GM18868 (cell line): ENCODE results near the gene PAF1.
"Not testable (repeated sequence)": the region's sequence is repeated elsewhere in the genome, so short reads cannot be mapped to it uniquely, and the experiment has no call there.

ENCODE experiments used
- ATAC-seq: cut with Tn5 transposase; IDR thresholded peaks from one replicate; pipeline ENCODE4 v1.9.1; 2021; ENCODE audit warnings: mild to moderate bottlenecking, moderate library complexity; ENCODE audit not compliant: unreplicated experiment

The PAF1 gene

DNA sequence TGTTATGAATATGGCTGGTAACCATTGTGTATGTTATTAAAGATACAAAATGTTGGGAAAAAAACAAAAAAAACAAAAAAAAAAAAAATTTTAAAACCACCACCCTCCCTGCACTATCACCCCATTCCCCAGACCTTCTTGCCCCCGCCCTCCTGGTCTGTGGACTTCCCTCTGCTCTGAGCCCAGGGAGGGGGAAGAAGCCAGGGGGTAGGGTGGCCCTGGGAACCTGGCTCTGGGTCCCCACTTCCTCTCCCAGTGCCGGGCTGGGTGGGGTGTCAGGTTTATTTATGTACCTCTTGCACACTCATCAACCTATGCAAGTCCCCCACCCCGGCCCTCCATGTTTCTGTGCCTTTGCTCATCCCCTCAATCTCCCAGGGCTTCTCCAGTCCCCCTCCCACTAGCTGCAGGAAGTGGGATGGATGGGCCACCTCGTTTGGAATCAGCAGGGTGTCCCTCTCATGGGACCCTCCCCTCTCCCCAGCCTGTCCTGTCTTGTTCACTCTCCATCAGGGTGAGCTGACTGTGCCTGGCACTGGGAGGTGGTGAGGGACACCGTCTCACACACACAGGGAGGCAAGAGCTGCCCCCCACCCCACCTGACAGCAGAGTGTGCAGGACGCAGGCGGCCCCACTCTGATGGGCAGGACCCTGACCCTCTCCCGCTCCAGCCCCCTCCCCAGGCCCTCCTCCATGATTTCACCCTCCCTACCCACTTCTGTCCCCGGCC is 5.9 kb downstream of the PAF1 start:
- ATAC-seq: no peak

DNA sequence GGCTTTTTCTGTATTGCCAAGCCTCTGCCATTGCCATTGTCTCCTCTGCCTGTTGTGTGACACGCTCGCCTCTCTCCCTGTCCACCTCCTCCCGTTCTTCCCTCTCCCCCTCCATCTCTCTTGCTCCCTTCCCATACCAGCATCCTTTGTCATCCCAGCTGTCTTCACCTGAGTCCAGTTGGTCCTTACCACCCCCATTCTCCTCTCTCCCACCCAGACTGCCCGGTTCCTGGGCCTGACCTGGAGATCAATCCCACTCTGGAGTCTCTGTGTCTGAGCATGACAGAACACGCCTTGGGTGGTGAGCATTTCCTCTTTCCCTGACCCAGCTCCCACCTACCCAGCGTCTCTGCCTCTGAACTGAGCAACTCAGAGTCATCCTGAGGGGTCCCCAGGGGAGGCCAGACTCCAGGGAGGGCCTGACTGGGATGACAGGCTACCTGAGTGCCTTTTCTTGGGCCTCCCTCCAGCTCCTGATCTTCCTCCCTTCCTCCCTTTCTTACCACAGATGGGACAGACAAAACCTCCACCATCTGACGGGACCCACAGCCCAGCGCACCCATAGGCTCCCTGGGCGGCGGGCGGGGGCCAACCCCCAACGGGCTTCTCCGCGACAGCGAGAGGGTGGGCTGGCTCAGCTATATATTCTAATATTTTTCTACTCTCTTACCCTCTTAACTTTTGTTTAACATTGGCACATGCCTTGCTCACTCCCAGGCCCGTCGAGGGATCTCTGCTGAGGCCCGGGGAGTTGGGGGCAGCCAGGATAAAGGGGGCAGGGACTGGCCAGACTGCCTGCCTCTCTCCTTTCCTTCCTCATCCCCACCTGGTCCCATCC is 7.7 kb downstream of the PAF1 start:
- ATAC-seq: no peak

GRCh38 chr19:39381910-39382611 is 8.8 kb downstream of the PAF1 start:
- no peak for ATAC-seq

DNA sequence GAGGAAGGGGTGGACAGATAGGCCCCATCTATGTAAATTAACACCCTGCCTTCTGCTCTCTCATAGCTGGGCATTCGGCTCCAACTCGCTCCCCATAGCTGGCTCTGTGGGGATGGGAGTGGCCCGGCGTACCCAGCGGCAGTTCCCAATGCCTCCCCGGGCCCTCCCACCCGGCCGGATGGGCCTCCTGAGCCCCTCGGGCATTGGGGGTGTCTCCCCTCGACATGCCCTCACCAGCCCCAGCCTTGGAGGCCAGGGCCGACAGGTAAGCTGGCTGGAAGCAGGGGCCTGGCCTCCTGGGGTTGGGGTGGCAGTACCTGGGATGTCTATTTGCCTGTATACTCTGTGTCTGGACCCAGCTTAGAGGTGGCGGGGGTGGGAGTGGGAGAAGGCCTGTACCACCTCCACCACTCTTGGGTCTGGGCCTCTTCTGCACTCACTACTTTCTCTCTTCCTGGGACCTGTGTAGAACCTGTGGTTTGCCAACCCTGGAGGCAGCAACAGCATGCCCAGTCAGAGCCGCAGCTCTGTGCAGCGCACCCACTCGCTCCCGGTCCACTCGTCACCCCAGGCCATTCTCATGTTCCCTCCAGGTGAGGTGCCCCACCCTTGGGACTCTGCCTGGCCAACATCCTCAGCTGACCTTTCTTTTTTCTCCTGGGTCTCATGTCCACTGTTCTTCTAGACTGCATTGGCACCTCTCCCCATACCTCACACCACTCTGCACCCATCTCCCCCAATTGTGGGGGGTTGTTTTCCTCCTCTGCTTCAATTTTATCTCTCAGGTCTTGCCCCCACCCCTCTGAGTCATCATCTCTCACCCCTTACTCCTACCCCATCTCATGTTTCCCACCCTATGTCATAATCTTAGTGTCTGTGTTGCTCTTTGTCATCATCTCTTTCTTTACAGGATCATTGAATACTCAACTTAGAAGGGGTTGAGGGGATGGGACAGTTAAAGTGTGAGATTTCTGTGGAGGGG is 10.1 kb downstream of the PAF1 start:
- no peak for ATAC-seq

GRCh38 chr19:39379865-39380396 is 11.0 kb downstream of the PAF1 start:
- ATAC-seq: no peak

DNA sequence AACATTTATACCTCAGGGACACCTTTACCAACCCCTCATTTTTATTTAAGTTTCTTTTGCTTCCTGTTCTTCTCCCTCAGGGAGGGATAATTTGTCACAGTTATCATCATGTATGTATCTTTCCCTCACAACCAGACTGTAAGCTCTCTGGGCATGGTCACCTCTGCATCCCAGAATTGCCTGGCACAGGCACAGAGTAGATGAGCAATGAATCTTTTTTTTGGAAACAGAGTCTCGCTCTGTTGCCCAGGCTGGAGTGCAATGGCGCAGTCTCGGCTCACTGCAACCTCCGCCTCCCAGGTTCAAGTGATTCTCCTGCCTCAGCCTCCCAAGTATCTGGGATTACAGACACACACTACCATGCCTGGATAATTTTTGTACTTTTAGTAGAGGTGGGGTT is 11.5 kb downstream of the PAF1 start:
- not testable (repeated sequence) for ATAC-seq

DNA sequence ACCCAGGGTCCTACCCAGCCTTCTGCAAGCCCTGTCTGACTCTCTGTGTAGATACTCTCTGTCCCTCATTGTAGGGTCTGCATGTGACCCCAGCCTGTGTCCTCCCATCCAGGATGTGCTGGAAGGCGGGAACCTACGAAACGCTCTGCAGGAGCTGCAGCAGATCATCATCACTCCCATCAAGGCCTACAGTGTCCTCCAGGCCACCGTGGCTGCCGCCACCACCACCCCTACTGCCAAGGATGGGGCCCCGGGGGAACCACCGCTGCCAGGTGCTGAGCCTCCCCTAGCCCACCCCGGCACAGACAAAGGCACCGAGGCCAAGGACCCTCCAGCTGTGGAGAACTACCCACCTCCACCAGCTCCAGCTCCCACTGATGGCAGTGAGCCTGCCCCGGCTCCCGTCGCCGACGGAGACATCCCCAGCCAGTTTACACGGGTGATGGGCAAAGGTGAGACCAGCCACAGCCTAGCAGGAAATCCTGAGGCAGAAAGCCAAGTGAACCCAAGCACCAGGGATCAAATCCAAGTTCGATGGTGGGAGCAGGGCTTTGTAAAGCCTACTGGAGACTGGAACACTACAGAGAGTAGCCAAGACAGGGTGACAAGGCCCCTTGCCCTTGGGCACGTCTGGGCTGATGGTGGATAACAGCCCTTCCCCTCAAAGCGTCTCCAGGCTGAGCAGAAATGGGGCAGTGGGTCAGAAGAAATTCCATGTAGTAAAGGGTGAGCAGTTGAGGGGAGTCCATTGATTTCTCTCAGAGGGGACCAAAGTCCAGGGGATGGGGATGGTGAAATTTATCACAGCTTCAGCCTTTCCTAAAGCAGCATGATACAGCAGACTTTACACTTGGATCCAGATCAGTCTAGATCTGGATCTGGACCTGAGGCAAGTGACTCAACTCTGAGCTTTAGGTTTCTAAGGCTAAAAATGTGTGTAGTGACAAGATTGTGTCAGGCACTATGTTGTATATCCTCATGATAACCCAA is 13.2 kb downstream of the PAF1 start:
- no peak for ATAC-seq

DNA sequence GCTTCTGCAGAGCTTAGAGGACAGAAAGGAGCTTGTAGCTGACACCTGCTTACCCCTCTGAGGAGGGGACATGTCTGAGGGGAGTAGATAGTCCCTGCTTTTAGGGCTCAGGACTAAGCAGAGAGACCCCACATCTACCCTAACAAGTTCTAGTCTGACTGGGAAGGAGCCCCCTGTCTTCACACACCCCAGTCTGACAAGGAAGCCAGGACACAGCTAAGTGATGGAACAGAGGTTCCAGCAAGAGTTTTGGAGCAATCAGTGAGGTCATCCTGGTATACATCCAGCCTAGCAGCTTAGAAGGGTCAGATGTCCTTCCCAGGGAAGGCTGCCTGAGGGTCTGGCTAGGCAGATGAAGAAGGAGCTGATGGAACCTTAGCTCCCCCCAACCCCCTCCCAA is 15.0 kb downstream of the PAF1 start:
- ATAC-seq: no peak

GRCh38 chr19:39372941-39373340 is 18.0 kb downstream of the PAF1 start:
- no peak for ATAC-seq

GRCh38 chr19:39372047-39372802 is 18.7 kb downstream of the PAF1 start:
- ATAC-seq: no peak

DNA sequence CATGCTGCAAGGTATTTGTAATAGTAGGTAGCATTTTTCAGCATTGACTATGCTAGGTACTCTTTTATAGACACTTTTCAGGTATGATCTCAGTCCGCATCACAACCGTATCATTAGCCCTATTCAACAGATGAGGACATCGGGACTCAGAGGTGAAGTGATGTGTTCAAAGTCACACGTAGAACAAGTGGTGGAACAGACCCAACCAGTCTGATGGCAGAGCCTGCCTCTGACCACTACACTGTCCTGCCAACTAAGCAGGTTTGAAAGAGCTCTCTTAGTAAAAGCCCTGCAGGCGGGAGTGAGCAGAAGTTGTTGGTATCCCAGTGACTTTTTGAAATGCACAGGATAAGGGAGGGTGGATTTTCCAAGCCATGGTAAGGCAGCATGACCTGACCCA is 20.2 kb downstream of the PAF1 start:
- no peak for ATAC-seq

GRCh38 chr19:39369200-39369599 is 21.7 kb downstream of the PAF1 start:
- no peak for ATAC-seq

- no peak for ATAC-seq
These were observed 25.4 kb downstream of the PAF1 start for GRCh38 chr19:39365531-39365930.

- no peak for ATAC-seq
These were observed 26.9 kb downstream of the PAF1 start for GRCh38 chr19:39363901-39364457.

DNA sequence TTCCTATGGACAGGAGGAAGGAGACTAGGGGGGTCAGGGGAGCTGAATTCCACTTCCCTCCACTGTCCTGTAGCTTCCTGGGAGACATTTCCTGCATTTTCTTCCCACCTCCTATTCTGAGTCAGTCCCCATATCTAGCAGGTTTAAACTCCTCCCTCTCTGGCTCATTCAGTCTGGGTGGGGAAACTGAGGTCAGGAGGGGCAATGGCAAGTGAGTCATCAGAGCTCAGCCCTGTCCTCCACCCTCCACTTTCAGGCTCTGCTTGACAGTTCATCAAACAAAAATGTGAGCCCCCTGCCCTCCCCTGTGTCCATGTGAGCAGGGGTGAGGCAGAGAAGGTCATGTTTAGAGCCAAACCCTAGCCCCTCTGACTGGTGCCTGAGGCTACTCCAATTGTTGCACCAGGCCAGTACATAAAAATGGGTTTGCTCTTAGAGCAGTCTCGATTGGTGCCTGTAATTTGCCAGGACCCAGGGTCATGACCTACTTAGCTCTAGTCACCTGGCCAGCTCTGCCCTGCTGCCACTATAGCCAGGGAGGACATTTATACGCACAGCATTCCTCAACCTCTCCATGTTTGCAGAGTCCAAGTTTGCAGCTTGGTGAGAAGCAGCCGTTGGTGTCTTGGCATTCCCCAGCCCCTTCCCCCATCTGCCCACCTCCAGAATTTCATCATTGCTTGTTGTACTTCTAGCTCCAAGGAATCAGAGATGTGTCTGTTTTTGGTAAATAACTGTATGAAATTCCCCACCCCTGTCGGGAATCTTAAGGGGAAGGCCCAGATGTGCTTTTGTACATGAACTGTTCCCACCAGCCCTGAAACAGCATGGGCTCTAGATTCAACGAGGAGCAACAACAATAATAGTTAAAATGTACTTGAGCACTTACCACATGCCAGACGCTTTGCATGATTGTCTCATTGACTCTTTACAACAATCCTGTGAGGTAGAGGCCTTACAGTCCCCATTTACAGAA is 27.9 kb downstream of the PAF1 start:
- no peak for ATAC-seq

- no peak for ATAC-seq
These were observed 30.3 kb downstream of the PAF1 start for GRCh38 chr19:39360599-39360998.

DNA sequence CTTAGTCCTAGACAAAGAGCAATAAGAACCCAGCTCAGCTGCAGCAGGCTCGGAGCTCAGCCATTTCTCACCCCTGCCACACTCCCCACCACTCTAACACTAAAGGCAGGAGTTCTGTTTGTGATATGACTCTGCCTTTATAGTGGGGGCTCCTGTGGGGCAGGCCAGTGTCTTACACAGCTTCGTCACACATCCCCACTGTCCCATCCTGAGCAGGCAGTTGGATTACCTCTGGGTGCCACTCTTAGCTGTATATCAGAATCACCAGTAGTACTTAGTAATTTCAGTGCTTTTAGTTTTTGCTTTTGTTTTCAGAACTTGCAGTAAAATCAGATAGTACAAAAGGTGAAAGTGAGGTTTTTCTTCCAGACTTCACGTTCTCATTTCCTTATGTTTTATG is 31.9 kb downstream of the PAF1 start:
- ATAC-seq: no peak
